Pulmonary artery endothelial cell (primary cell): ENCODE data around the gene PDE8B. TPM values are rescaled to one million over a fixed set of nuclear protein-coding genes. Genes with fewer than 3 reads are reported as not detected.

Source experiments
- DNase-seq: peaks from one replicate; pipeline ENCODE4 v3.0.0-alpha.2; 2011; ENCODE audit warnings: low read depth, low spot score
- total RNA-seq: library from RNA; depleted of rRNA; stranded (reverse); fragments of >200 nt; gene quantifications from 2 replicates; pipeline ENCODE4 v1.2.3, GENCODE V29; 2014

Gene PDE8B
- total RNA-seq, 1 donor from 2014 or later: not detected

- DNase-seq: no peak
Observed at GRCh38 chr5:77230727-77231470, 20.4 kb downstream of the PDE8B start.

DNA sequence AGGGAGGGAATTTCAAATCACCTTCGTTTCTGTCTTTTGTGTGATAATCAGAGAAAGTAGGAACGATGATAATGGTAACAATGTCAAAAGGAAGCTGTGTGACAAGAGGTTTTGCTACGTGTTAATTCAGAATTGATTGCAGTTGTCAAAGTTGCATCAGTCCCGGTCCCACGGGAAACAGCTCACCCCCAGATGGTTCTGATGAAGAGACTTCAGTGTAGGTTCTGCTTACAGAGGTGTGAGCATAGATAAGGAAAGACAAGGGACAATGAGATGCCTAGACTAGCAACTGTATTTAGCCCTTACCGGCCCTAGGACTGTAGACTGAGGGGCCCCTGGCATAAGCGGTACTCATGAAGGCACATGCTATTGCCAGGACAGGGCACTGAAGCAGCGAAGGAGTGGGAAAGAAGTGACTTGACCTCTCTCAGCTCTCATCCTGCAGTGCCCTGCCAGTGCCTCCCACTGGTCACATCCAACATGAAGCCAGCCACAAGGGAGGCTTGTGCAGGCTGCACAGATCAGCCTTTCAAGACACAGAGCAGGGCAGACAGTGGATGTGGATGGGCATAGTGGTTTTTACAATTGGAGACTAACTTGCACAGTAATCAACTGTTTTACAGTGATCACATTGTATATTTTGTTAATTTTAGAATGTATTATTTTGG is 21.1 kb downstream of the PDE8B start:
- DNase-seq: no peak

DNA sequence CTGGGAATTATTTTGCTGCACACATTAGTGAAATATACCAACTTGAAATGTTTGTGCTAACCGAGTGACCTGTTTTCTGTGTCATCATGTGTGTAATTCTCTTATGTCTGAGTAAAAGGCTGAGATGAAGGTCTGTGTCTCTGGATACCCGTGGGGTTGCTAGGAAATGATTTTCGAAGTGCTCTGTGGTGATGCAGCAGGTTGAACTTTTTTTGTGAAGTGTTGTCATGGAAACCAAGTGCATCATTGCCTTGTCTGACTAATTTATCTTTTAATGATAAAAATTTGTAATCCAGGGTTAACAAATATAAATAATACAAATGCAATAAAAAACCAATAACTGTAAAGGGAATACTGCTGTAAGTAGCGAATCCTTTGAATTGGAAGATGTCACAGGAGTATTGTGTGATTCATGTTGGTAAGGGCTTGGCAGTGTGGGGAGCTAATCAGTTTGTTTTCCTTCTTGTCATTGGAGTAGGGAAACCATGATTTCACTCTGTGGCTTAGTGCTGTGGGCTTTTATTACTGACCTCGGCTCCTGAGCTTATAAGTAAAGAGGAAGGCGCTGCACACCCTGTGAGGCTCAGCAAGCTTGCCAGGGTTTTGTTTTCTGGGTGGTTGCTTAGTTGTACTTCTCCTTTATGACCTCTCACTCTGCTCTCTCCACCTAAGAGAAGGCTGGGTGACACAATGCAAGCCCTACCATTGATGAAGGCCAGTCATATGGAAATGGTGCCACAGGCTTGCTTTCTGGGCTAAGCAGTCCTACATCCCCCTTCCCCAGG is 22.3 kb downstream of the PDE8B start:
- DNase-seq: no peak

- DNase-seq: no peak
Observed at GRCh38 chr5:77235846-77236721, 25.6 kb downstream of the PDE8B start.

DNA sequence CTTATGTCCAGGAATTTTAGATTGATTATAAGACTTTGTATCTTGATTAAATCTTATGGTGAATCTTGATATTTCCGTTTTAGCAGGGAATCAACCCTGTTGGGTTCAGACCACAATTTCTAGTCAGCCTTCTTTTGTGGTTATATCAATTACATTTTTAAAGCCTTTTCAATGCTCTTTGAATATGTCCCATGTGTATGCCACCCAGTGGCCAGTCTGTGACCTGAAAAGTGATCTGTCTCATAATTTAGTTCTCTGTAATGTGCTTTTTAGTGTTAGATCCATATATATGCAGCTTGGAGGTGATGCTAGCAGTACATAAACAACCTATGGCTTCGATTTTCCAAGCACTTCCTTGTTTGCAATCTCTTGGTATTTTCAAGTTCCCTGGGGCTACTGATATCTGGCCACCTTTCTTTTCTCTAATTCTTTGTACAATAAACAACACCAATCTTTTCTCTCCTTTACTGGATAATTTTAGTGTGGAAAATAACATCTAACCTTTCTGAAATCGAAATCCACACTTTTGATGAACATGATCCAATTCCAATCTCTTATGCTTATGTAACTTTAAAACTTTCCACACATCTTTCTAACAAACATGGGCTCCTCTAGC is 28.8 kb downstream of the PDE8B start:
- no peak for DNase-seq

DNA sequence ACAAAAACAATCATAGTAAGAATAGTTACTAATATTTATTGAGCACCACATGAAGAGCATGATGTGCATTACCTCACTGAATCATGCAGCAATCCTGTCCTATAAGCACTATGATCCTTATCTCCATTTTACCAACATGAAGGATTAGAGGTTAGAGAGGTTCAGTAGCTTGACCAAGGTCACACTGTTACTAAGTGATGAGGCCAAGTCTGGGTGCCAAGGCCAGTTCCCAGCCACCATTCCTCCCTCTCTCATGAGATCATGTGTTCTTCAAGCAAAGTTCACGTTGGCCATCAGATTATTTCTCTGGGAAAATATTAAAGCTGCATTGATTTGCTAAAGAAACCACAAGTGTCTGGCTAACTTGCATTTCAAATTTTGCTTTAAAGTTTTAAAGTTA is 31.0 kb downstream of the PDE8B start:
- DNase-seq: no peak

- DNase-seq: no peak
Observed at GRCh38 chr5:77249475-77249874, 39.0 kb downstream of the PDE8B start.

GRCh38 chr5:77250021-77250420 is 39.5 kb downstream of the PDE8B start:
- no peak for DNase-seq

DNA sequence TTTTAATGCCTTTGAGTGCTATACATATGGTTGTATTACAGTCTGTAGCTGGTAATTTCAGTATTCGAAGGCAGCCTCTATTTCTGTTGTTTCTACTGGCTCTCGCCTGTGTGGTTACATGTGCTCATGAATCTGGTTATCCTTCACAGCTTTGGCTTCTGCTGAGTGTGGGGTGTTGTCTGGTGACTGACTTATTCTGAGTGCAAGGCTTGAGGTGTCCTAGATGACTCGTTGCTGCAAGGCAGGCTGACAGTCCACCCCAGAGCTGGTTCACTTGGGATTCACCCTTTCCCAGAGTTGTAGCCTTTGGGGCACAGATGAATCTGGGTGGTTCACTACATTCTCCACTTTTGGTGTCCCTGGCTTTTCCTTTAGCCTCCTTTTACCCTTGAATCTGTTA is 41.4 kb downstream of the PDE8B start:
- DNase-seq: no peak

DNA sequence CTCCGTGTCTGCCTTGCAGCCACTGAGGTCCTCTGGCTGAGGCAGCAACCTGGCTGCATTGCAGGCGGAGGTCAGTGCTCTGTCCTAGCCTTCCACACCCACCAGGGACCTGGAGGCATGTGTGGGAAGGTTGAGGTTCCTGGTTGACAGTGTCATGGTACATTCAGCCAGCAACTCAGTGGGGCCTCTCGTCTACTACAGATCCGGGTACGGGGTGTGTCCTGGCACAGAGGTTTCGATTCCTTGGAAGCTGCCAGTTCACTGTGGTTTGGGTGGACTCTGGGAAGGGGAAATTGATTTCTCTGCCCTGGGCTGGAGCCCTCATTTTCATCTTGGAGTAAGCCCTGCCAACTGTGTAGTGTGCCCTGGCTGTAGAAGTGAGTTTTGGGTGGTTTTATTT is 45.1 kb downstream of the PDE8B start:
- DNase-seq: no peak

GRCh38 chr5:77256406-77256805 is 45.9 kb downstream of the PDE8B start:
- DNase-seq: no peak

DNA sequence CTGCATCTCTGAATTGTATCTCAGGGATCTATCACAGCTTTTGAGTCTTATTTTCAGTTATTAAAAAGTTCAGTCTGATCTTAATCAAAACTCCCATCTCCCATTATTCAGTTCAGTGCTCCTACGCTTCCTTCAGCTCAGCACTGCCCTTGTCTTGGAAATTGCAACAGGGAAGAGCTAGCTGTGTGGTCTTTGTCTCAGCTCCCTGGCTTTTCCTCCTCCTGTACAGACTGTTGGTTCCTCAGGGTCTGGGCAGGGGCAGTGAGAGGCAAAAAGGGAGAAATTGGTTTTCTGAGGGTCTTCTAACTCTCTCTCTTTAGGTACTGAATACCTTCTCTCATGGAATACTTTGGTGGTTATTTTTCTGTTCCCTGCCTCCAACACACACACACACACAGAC is 48.2 kb downstream of the PDE8B start:
- DNase-seq: no peak

GRCh38 chr5:77259476-77259875 is 49.0 kb downstream of the PDE8B start:
- no peak for DNase-seq

DNA sequence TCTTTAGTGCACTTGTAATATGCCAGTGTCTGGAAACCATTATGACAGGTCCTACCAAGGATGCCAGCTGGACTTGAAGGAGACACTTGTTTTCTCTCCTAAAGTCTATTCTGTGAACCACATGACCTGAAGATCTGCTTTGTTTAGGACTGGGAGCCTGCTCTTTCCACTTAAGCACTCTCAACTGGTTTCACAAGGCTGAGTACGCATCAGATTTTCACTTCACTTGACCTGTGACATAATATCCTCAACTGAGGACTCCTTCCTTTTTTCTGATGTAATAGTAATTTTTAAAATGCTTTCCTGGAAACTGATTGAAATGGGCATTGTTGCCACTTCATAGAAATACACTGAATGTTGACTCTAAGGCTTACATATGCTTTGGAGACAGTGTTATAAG is 52.2 kb downstream of the PDE8B start:
- DNase-seq: no peak

DNA sequence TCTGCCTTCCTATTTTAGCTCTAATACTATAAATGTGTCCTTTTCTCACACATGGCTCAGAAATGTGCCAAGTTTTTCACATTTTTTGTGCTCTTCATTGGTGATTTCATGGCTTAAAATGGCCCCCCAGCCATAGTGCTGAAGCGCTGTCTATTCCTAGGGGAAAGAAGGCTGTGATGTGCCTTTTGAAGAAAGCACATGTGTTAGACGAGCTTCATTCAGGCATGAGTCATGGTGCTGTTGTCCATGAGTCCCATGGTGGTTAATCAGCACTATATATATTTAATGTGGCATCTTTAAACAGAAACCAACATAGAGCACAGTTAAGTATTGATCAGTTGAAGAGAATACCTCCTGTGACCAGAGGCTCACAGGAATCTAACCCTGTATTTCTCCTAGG is 55.8 kb downstream of the PDE8B start:
- no peak for DNase-seq

DNA sequence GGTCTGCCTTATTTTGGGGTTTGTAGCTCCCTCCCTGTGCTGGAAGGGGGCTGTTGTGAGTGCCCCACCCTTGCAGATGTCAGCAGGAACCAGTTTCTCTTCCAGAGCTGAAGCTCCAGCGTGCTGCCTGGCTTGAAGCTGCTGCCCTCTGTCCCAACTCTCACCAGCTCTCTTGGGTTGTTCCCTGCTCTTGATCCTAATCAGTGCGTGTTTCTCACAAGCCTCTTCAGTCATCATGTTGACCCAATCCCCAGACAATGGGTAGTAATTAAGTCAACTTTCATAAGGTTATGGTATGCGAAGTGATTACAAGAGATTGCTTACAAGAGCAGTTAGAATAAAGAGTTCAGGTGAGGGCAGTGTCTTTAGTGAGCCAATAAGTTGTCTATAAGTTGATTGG is 57.0 kb downstream of the PDE8B start:
- no peak for DNase-seq

- DNase-seq: no peak
Observed at GRCh38 chr5:77272206-77272605, 61.7 kb downstream of the PDE8B start.

DNA sequence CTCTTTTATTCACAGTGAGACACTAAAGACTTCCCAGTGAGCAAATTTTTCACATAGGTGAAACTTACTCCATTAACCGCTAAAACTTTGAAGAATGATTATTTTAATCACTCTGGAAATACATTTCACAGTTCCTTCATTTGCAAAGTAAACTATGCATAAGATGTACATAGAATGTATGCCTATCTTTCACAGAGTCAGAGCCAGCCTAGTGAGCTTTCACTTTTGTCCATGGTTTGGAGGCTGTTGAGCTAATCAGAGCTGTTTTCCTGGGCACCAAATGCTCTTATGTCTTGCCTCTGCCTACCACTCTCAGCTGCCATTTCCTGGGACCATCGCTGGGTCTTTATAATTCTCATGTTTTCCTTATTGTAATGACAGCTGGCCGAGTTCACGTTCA is 67.3 kb downstream of the PDE8B start:
- DNase-seq: no peak

DNA sequence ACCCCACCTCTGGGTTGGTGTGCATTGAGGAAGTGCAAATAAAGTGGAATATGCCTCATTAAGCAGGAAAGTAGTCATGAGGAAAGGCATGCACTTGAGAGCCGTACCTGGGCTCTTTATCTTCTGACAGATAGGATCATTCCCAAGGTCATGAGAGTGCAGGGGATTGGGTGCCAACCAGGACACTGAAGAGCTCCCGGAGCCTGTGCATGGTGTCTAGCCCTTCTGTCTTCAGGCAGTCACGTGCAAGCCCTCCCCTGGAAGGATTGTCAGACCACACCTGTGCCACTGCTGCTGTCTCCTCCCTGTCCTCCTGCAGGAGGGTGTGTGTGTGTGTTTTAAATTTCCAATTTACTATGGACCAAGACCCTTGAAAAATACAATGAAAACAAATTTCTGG is 69.6 kb downstream of the PDE8B start:
- DNase-seq: no peak

GRCh38 chr5:77281969-77282336 is 71.5 kb downstream of the PDE8B start:
- no peak for DNase-seq
